HG03139 (cell line): ENCODE data around the gene NKD1.

Source experiments
- ATAC-seq: cut with Tn5 transposase; IDR thresholded peaks from one replicate; pipeline ENCODE4 v1.9.1; 2021; ENCODE audit not compliant: unreplicated experiment

The NKD1 gene

DNA sequence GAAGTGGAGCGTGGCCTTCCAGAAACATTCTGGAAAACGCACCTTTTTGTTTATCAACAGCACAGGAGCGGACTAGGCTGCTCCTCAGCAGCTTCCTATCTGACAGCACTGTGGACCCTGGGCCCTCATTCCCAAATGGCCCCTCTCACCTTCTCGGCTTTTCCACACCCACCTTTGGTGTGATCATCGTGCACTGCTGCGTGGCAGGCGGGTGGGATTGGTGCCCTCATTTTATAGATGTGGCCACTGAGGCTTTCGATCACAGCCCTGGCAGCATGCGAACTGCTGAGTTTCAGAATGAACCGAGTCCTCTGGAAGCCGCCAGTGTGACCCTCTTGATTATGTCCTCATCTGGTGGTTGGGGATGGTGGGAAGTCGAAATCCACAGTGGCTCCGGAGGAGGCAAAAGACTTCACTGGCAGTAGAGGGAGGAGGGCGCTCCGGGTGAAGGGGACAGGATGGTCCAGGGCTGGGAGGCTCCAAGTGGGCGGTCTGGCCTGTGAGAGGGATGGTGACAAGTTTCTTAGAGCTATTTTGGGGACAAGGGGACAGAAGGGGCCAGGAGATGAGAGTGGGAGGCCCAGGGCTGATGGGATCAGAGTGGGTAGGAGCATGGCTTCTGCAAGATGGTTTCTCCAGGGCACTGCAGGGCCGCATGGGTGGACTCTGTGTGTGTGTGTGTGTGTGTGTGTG, 49.5 kb downstream of the NKD1 start:
- ATAC-seq = no peak

DNA sequence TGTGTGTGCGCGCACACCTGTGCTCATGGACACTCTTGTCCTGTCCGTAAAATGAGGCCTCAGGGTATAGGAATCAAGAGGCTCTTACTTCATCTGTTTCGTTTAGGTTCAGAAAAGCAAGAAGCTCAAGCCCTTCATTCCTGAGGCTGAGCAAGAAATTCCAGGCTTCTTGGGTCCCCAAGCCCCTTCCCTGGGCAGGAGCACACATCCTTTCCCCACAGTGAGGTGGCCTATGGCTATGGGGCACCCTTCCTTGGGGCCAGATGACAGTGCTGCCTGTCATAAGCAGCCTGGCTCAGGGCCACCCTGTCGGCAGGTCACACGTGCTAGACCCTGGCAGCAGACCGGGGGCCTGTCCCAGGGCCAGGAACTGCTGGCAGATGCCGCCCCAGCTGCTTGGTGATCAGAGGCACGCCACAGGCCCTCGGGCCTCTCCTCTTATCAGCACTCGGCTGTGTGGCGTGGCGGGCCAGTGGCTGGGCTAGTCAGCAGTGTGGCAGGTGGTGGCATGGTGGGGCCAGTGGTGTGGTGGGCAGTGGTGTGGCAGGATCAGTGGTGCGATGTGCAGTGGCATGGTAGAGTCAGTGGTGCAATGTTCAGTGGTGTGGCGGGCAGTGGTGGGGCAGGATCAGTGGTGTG, 50.2 kb downstream of the NKD1 start:
- ATAC-seq = no peak

DNA sequence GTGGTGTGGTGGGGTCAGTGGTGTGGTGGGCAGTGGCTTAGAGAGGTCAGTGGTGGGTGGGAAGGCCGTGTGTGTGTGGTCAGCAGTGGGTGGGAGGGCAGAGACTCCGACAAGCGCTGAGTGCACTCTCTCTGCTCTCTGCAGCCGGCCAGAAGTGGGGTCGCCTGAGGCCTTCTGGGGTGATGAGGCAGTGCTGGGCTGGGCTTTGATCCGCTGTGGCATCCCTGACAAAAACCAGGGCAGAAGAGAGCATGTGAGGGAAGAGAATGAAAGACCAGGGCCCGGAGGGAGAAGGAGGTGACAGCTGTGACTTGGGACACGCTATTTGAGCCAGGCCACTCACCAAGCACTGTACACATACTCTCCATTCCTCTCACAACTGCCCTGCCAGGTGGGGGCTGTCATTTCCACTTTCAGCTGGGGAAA, 50.8 kb downstream of the NKD1 start:
- ATAC-seq = no peak

DNA sequence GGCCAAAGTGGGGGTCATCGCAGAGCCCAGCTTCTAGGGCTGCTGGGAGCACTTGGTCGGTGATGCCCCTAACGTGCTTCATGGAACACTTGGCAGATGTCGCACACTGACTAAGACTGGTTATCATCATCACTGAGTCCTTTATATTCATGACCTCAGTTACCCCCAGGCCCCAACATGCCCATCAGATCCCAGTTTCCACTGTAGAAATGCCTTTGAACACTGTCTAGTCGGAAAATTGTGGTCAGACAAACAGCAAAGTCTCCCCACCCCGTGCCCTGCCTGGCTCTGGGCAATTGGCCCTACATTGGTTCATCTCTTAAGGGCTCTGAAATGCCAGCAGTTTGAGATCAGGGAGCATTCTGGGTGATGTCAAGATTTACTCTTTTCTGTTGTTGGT, 51.3 kb downstream of the NKD1 start:
- no peak for ATAC-seq

DNA sequence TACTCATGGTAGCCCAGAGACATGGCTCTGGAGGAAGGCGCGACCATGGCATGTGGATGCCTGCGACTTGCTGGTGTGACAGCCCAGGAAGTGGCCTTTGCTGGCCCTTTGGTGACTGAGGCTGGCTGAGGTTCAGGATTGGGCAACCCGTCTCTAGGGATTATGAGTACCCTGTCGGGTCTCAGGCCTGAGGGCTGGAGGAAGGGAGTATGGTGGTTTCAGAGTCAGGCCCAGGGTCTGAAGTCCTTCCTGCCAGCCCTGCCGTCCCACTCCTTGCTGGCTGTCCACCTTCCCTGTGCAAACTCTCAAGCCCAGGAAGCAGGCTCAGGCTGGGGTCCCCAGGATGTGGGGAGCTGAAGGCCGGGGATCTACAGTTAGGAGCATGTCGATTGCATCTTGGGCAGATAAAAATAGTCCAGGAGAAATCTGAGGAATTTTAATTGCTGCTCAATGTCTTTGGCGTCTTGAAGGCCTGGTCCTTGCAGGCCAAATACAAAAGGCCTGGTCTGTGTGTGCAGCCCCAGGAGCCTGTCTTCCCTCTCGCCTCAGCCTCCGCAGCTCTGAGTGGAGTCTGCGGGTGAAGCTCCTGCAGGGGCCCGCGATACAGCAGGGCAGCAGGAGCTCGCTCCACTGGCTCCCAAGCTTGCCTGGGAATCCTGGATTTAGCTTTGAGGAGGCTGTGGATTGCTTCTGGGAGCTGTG, 52.5 kb downstream of the NKD1 start:
- ATAC-seq = no peak

DNA sequence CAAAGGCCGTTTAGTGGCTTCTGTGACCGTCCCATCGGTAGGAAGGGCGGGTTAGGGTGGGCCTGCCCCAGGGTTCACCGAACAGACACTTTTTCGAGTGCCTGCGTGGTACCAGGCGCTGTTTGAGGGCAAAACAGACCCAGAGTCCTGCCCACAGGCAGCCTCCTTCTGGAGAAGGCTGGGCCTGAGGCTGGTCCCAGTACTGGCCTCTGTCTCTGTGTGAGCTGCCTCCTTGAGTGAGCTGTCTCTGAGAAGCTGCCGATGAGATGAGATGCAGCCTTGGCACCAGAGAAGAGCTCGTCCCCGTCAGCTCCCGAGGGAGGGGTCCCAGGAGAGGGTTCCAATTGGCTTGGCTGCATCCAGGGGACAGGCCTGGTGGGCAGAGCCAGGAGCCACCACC, 53.1 kb downstream of the NKD1 start:
- no peak for ATAC-seq

DNA sequence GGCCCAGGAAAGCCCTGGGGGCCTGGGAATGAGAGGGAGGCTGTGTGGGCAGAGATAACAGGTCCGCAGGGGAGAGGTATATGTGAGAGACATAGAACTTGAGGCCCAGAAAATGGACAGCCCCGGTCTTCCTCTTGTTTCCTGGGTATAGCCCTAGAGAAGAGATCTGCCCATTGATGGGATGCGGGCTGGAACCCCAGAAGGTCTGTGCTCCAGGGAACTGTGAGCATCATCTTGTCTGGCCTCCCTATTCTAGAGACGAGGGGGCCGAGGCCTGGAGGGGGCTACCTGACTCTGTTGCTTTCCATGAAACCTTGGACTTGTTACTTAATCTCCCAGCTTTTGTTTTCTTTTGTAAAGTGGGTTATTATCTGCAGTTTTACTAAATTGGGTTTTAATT, 53.9 kb downstream of the NKD1 start:
- no peak for ATAC-seq

DNA sequence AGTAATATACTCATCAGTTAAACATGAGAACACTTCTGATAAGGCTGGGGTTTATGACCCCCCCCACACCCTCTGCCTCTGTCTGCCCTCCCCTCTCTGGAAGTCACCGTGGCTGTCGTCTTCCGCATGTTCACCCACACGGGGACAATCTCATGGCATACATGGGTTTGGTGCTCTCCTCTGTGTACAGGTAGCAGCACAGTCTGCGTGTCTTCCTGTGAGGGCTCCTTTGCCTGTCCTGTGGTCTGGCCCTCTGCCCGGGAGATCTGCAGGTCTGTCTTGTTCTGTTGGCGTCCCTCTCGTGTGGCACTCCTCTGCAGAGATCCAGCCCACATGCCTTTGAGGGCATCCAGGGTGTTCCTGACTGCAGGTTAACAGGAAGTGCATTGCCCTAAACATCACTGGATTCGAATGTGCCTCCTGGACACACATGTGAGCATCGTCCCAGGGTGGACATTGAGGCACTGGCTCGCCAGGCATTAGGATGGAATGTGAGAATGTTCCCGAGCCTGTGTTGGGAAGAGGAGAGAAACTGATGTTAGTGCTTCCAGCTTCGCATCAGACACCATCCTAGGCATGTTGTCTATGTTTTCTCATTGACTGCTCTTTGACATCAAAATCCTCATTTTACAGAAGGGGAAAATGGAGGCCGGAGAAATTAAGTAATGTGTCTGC, 54.5 kb downstream of the NKD1 start:
- no peak for ATAC-seq

DNA sequence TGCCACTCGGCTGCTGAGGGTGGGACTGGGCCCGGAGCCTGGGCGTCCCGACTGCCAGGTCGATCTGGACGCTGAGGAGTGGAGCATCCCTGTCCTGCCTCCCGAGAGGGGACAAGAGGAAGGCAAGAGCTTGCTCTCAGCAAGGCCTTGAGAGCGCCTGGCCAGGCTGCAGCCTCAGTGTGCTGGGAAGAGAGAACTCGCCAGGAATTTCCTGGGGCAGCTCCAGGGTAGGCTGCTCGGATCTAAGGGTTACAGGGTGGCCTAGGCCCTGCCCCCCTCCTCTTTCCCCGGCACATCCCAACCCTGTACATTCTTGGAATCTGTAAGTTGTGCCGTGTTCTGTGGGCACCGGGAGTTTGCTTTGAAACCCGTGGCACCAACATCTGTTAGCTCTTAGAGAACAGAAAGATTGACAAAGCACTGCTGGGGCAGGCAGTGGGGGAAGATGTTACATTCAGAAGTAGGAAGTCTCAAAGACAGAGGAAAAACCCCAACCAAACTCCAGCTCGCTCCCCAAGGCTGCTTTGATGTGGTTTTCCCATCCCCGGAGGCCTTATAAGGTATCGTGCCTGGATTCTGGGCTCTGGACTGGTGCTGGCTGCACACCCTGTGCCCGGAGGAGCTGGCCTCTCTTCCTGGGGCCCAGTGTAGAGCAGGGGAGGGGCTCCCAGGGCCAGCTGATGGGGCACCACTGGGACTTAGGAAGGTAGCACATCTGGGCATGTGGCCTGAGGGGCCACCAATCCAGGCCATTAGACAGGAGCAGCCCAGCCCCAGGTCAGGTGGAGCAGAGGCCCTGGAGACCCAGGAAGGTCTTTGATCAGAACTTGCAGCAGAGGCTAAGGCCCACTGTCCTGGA, 55.2 kb downstream of the NKD1 start:
- no peak for ATAC-seq

DNA sequence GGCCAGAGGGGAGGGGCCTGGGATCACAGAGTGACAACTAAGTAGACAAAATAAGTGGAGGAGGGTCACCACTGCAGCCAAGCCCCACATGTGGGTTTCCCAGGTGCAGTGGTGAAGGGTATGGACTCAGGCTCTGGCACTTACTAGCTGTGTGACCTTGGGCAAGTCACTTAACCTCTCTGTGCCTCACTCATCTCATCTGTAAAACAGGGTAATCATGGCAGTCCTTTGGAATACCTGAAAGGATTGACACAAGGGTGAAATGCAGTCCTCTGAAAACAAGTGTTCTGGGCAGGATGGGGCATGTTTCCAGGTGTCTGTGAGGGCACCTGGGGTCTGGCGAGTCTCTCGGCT, 55.8 kb downstream of the NKD1 start:
- ATAC-seq = no peak

DNA sequence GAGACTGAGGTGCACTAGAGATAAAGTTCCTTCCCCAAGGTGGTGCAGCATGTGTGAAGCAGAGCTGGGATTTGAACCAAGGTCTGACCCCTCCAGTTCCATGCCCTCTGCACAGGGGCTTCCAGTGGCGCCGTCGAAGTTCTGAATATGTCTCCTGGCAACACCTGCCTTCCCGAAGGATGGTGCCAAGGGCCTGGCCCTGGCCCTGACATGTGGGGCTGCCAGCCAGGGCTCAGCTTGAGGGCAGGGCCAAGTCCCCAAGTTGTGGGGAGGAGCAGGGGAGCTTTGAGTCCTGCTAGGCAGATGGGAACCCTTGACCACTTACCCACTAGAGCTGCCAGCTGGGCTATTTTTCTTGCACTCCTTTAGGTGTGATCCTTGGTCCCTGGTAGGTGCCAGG, 56.4 kb downstream of the NKD1 start:
- no peak for ATAC-seq

DNA sequence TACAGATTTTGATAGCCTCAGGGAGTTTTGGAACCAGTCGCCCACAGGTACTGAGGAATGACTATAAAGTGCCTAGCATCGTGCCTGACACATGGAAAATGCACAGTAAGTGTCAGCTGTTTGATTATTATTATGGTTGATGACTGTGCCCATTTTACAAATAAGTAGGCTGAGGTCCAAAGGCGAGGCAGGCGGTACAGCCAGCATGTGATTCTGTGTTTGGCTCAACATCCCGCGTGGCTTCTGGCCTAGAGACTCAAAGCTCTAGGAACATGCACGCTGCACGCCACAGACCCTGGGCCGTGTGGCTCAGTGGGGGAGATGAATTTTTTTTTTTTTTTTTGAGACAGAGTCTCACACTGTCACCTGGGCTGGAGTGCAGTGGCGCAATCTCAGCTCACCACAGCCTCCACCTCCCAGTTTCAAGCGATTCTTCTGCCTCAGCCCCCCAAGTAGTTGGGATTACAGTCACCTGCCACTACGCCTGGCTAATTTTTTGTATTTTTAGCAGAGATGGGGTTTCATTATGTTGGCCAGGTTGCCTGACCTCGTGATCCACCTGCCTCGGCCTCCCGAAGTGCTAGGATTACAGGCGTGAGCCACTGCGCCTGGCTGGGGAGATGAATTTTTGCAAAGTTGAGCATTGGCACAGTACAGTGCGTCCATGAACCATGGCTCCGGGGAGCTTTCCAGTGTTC, 57.7 kb downstream of the NKD1 start:
- no peak for ATAC-seq

DNA sequence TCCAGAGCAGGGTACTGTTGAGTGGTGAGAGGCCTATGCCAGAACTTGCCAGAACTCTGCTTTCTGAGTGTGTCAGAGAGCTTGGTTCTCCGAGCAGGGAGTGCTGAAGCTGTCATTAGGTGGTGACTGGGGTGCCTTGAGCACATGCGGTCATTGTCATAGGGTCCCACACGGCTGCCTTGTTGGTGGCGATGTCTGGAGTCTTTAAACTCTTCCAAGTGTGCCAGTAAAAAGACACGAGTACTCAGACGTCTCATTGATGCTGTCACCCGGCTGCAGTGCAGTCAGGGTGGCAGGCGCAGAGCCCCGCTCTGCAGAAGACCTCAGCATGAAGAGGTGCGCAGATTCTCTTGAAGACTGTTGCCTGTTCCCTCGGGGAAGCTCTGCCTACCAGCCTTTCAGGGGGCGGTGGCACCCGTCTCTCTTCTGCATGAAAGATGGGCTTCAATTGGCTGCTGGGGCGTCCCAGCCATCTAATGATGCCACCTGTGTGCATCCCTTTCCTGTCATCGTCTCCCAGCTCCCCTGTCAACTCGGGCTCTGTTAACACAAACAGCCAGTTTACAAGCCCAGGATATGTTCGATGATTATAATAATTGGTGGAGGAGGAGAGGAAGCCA, 58.3 kb downstream of the NKD1 start:
- ATAC-seq = no peak

DNA sequence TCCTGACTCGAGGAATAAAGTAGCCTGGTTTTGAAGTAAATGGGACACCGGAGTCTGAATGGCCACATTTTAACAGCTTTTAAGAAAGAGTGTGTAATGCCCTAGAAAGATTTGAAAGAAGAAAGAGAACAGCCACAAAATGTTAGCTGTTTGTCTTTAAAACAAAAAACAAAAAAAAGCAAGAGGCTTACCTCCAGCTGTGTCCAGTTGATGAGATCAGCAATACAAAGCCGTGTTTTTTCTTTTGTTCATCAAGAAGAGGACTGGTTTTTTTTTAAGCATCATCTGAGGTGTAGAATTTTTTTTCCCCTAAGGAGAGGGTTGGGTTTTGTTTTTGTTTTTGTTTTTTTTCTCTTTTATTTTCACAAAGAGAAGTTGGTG, 58.8 kb downstream of the NKD1 start:
- ATAC-seq = no peak

DNA sequence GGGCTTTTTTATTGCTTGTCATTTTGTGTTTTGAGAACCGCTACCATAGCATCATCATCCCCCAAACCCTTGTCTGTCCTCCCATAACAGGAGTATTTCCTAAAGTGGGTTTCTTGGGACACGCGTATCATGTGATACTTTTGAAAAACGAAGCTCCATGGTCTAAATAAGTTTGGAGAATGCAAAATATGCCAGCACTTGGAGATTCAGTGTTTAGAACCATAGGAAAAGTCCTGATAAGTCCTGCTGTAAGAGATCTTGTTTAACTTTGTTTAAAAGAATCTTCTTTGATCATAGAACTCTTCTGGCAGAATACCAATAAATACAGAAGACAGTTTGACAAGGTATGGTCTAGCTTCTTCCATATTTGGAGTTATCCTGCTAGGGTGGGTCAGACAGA, 59.3 kb downstream of the NKD1 start:
- ATAC-seq = no peak

DNA sequence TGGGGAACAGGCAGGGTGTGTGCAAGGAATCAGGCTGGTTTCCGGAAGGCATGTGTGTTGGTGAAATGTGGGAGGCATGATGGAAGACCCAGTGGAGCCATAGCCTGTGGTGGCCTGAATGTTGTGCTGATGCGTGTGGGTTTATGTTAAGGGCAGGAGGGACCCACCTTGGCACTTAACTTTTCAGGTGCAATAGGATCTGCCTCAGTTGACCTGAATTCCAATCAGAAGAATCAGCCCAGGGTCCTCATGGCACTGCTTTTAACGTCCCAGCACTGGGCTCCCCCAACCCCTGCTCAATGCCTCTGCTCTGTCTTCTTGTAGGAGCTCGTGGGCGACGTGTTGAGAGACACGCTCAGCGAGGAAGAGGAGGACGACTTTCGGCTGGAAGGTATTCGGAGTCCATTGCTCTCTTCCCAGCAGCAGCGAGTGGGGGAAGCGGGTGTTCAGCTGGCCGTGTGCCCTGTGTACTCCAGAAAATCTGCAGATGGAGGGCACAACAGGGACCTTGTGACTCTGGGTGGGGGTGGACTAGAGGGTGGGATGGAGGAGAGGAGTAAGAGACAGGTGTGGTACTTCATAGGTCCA, 59.9 kb downstream of the NKD1 start:
- no peak for ATAC-seq

DNA sequence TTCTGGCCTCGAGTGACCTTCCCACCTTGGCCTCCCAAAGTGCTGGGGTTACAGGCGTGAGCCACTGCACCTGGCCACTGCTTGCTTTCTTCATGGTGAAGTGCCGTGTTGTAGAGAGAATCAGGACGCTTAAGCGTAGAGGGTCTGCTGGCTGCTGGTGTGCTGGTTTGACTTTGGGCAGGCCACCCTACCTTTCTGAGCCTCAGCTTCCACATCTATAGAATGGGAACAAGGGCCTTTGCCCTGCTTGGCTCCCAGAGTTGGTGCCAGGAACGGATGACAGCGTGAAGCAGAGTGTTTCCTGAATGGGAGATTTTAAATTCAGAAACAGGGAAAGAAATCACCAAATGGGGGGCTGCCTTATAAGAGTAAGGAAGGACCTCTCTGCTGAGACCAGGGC, 60.9 kb downstream of the NKD1 start:
- ATAC-seq = no peak

DNA sequence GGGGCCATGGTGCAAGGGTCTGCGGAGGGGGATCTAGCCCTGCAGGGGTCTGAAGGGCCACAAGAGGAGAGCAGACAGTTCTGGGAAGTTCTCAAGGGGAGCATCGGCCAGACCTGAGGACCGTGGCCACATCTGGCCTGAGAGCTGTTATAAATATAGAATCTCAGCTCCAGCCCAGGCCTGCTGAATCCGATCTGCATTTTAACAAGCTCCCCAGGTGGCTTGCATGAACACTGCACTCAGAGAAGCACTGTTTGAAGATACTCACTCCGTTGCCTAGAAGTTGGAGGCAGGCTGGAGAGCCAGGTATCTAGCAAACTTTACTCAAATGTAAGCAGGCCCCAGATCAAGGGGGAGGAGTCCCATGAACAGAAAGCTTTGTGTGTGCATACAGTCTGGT, 61.3 kb downstream of the NKD1 start:
- ATAC-seq = no peak
